IPS-NIHi7 (cell line): ENCODE results near the gene MRPS9.
A peak's percentile ranks its signal among the peaks of the same experiment; 100 is the strongest.

Experiments used
- DNase-seq: peaks from one replicate; pipeline ENCODE4 v3.0.0; 2012; ENCODE audit warnings: mixed read lengths; ENCODE audit errors: extremely low spot score

Gene MRPS9

DNA sequence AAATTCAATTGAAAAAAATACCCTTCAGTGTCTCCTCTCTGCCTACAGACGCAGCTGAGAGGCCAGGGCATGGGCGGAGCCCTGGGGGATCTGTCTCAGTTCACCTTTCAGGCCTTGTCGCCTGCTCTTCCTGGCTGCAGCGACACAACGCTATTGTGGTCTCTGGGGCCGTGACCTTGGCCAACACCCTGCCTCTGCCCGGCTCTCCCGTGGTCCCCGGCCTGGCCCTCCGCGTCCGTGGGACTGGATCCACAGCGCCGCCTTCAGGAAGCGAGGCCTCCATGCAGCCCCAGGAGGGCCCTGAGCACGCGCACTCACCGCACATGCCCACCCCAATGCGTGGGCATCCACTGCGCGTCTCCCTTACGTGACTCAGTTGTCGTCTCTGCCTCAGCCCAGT, 81.1 kb downstream of the MRPS9 start:
- peak; percentile 81 for DNase-seq

DNA sequence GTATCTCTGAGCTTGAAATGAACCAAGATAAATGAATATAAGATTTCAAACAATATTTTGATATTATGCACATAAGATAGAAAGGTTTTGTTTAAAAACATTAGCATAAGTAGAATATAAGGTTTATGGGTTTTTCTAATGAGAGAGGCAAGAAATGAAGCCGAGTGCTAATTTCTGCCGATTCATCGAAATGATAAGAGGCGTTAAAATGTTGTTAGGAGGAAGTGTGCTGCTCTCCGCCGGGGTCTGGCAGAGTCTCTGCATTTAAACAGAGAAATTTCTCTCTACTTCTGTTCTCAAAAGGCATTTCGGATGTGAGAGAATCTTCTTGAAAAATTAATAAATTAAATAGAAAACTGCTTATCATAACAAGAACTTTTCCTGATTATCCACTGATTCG, 83.6 kb downstream of the MRPS9 start:
- no peak for DNase-seq

DNA sequence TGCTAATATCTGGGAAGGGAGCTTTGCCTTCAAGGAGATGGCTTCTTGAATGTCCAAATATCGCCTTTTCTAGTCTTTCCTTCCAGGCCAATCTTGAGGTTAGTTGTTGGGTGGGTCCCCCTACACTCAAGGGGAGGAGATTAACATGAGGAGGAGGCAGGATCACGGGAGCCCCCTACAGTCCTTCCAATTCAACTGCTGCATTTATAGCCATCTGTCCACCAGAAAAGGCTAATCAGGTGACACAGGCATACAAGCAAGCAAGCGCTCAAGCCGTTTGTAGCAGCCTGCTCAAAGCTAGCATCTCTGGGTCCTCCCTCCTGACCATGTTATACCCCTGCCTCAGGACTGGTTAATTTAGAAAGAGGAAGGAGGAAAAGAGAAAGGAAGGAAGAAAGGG, 87.6 kb downstream of the MRPS9 start:
- DNase-seq = peak; percentile 68

DNA sequence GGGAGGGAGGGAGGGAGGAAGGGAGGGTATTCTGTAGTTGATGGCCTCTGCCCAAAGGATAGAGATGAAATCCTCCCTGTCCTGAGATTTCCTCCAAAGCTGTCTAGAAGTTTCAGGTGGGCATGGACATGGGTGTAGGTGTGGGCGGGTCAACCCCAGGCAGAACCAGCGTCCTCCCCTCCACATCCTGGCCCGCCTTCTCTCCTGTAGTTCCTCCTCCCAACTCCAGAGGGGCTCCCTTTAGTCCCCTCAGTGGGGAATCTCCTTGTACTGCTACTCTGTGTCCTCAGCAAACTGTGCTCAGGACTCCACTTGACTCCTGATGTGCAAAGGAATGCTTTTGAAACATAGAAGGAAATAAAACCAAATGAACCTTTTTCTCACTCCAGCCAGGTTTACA, 88.1 kb downstream of the MRPS9 start:
- peak; percentile 52 for DNase-seq

DNA sequence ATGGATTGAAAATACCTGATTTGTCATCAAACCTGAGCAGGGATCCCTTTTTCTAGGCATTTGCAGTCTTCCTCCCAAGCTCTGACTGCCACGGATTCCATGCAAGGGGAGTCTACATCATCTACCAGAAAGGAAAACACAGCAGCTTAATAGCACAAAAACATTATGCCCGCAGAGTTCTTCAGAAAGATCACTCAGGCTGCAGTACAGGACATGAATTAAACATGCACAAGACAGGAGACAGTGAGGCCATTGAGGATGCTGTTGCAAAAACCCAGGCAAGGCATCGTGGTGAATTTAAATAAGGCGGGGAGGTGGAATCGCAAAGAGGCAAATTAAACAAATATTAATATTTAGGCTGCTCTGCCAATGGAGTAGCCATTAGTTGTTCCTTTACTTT, 88.5 kb downstream of the MRPS9 start:
- no peak for DNase-seq

DNA sequence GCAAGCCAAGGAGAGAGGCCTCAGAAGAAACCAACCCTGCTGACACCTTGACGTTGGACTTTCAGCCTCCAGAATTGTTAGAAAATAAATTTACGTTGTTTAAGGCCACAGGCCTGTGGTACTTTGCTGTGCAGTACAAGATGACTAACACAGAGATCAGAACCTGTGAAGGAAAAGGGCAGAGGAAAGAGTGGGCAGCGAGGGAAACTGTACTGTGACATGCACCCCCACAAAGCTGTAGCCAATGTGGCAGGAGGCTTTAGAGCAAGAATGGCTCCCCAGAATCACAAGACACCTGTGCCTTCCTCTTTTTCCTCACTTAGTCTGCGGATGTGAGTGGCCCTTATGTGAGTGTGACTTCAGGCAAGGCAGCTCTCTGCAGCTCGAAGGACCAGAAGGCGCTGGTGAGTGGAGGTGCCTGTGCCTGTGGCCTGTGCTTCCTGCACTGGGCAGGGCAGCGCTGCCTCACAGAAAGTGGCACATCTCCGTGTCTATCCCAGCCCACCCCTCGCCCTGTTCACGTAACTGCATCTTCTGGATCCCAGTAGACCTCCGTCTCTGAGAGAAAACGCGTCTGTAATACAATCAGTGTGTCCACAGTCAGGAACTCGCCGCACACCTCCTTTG, 89.5 kb downstream of the MRPS9 start:
- DNase-seq = no peak

DNA sequence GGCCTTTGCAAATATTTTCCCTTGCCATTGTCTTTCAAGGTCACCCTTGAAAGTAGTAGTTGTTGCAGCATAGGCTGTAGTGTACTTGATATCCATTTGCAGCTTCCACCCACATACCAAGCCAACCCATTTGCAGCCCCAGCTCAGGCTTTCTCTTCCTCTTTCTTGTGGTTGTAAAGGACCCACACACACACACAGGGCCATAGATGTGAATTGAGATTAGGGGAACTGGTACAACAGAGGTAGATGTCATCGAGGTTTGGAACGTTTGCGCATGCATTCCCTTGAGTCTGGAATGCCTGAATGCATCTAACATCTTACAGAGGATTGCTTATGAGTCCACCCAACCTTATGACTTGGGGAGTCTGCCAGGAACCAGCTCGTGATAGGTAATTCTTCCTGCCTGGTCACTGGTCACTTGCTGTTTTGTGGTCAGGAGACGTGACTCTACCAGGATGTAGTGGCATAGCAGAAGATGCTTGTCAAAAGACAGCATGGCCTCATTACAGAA, 91.9 kb downstream of the MRPS9 start:
- DNase-seq = no peak

DNA sequence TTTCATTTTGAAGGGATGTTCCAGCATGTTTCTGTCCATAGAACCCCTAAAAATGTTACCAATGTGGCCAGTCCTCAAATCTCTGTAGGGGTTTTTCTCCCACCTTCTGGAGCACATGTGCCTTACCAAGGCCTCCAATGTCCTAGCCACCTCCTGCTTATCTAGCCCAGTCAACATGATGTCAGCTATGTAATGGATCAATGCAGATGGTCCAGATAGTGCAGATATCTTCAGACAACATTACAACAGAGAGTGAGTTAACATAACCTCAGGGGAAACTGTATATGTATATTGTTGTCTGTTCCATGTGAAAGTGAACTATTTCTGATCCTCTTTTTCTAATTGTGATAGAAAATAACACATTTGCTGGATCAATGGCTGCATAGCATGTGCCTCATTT, 92.7 kb downstream of the MRPS9 start:
- no peak for DNase-seq

DNA sequence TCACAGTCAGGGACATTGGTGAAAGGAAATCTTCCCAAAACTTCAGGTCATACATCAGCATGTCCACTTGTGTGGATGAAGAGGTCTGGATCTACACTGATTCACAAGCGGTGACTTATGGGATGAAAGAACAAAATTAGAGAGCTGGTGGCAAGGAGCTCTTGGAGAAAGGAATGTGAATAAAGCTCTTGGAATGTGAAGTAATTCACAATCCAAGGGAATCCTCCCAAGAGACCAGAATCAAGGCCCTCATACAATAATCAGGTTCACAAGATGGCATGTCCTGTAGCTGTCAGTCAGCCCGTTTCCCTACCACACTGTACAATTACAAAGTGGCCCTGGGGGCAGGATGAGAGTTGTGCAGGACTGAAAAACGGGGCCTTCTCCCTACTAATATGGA, 96.2 kb downstream of the MRPS9 start:
- no peak for DNase-seq

DNA sequence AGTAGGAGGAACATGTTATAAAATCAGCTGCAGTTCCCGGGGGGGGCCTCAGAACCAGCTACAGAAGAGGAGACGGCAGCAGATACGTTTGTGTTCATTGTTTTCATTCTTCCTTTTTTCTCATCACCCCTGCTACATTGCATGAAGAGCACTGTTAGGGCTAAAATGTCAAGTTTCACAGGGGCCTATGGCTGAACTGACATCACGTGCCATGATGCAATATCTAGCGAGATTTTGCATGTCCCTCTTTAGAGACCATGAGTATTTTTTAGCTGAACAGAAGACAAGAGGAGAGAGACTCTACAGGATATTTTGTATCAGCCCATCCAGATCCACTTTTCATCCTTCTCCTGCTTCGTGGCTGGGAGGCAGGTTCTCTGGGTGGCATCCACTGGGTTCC, 97.6 kb downstream of the MRPS9 start:
- no peak for DNase-seq

DNA sequence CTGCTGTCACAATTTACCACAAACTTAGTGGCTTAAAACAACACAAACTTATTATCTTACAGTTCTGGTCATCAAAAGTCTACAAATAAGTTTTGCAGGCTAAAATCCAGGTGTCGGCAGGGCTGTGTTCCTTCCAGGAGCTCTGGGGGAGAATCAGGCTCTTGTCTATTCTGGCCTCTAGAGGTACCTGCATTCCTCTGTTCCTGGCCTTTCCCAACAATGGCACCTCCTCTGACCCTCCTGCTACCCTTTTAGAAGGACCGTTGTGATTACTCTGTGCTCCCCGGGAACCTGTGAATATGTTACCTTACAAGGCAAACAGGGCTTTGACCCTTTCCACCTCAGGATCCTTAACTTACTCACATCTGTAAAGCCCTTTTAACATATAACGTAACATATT, 98.5 kb downstream of the MRPS9 start:
- no peak for DNase-seq

DNA sequence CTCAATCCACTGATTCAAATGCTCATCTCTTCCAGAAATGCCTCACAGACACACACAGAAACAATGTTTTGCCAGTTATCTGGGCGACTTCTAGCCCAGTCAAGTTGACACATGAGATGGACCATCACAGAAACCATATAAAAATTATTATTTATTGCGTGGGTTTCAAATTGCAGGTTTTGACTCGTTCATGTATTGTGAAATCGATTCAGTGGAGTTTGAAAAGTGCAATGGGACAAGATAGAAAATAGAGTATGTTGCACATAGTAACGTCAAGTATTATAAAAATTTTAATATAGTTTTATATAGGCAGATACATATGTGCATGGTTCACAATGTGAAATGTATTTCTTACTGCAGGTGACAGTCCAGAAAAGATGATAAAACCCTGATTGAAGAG, 100.8 kb downstream of the MRPS9 start:
- no peak for DNase-seq

DNA sequence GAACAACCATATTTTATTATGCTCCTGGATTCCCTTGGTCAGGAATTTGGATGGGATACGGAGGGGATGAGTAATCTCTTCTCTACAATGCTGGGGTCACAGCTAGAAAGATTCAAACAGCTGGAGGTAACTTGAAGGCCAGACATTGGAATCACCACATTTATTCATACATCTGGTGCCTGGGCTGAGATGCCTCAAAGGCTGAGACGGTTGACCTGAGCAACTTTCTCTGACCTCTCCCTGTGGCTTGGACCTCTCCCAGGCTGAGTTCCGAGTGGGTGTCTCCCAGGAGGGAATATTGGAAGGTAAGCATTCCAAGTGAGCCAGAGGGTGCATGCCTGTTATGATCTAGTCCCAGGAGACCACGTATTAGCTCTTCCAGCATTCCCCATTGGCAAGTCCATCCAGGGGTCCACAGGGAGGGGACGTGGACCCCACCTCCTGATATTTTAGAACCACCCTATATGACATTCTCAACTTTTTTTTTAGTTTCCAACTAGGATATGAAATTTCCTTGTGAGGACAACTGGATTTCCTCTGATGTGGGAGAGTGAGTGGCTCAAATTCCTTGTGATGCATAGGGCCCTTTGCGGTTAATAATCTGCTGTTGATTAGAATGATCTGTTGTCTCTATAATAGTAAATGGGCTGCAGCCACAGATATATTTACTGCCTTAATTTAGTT, 101.8 kb downstream of the MRPS9 start:
- DNase-seq = no peak

DNA sequence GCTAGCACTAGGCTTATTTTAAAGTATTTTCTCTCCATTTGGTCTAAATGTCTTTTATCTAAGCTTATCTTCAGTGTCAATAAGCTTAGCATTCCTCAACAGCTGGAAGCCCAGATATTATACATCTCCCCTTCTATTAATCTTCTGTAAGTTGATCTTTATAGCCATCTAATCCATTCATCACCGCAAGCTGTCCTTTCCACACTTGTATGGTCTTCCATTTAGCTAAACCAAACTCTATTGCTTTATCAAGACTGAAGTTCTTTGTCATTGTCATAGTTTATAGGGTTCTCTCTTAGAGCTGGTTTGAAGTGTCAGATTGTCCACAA, 102.3 kb downstream of the MRPS9 start:
- DNase-seq = no peak

DNA sequence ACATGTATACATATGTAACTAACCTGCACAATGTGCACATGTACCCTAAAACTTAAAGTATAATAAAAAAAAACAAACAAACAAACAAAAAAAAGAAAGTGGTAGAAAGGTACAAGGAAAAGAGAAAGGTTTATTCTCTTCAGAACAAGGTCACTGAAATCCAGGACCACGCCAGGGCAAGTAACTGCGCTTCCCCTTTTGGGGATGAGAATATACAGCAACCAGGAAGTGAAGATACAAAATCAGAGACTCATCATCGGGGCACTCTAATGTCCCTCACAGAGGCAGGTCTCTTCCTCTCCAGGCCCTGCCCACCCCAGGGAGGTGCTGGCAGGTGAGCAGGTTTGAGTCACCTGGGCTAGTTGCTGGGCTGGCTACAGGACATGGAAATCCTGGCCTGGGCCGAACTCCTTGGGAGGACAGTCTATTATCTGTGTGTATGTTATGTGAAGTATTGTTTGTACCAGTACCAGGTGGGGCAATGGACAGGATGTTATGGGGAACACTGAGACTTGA, 103.3 kb downstream of the MRPS9 start:
- no peak for DNase-seq

DNA sequence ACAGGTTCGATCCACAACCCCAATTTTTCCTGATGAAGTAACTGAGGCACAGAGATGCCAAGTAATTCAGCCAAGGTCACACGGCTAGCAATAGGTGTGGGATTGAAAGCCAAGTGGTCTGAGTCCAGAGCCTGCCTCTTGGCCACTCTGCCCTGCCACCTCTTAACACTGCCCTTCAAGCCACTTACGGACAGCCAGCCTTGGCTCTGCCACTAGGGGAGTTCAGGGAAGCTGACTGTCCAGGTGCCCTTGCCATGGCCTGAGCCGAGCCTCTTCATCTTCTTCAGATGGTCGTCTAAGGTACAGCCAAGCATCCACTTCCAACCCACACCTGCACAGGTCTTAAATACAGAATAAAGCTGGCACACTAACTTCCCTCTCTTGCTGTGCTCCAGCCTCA, 104.4 kb downstream of the MRPS9 start:
- DNase-seq = no peak

DNA sequence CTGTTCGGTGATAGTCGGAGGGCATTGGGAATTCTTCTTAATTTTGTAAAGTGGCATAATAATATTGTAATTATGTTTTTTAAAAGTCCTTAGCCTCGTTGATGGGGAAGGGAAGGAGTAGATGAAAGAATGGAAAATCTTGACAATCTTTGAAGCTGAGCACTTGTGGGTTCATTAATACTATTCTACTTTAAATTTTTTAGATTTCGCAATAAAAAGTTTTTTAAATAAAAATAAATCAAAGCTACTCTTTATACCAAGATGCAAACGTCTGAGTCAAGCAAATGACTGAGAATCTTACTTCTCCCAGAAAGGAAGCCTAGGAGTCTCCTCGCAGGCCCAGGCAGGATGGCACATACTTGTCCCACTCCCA, 105.2 kb downstream of the MRPS9 start:
- no peak for DNase-seq

DNA sequence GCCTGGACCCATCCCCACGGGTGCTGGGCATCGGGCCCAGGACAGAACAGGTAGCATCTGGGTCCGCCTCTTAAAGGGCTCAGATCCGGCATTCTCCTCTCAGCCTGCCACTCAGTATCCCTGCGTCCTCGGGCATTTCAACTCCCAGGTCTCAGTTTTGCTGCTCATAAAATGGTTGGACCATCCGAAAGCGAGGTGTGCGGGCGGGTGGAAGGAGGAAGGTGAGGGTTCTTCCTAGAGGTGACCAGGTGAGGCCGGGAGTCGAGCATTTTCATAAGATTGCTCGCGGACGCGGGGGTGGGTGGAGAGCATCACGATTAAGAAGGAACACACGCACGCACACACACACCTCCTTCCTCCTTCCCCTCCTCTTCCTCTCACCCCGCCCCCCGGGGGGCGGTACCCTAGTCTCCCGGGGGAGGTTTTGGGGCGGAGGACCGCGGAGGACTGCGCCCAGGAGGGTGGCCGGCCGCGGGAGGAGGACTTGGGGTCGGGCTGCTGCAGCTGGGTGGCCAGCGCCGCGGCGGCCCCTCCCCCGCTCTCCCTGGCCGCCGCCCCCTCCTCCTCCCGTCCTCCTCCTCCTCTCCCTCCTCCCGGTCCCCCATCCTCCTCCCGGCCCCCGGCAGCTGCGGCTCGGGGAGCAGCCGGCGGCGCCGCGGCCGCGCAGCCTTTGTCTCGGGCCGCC, 105.7 kb downstream of the MRPS9 start:
- peak; percentile 77 for DNase-seq

DNA sequence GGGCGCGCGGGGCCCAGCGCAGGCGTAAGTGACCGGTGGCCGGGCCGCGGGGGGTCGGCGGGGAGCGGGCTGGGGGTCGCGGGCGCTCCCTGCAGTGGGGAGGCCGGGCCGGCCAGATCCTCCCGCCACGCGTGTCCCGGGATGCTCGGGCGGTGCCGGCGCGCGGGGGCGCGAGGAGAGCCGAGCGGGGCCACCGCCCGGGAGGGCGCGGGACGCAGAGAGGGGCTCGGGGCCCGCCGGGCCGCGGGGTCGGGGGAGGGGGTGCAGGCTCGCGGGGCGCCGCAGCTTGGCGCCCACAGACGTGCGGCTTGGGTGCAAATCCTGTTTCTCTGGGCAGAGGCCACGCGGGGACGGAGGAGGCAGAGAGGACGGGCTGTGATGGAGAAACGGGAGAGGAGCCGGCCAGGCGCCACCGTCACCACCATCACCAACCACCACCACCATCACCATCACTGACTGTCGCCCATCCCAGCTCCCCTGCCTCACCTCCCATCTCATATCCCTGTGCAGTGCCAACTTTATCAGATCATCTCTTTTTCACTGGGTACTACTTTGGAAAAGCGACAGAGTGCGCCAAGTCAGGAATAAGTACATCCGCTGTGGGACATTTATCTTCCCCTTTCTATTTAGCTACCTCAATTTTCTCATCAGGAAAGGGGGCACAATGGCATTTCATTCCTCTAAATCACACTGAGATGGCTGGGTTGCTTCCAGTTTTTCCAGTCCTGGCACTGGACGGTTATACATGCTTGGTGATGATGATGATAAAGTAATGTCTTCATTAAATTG, 106.5 kb downstream of the MRPS9 start:
- DNase-seq = no peak

DNA sequence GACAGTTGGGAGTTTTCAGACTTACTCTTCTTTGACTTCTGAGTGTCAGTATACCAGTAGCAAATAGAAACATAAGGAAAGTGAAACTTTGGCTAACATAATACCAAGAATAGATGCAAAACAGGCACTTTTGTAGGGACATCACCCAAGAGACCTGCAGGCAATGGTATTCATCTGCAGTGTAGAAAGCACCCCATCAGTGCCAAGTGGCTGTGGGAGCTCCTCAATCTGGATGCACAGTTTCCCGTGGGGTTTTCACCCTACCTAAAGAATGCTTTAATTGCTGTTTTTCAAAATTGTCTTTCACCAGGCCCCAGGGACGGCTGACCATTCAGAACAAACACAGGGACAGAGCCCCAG, 107.1 kb downstream of the MRPS9 start:
- DNase-seq = no peak

DNA sequence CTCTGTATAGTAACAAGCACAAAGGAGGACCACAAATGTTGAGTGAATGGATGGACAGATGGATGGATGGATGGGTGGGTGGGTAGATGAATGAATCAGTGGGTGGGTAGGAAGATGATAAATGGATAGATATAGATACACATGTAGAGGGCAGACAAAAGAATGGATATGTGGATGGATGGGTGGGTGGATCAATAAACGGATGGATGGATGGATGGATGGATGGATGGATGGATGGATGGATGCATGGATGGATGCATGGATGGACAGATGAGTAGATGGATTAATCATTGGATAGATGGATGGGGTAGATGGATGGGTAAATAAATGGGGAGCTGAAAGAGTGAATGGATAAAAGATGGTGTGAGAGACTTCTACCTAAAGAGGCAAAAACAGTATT, 111.4 kb downstream of the MRPS9 start:
- no peak for DNase-seq
